Measurements from ENCODE around the gene GMEB1. TPM values are rescaled to one million over a fixed set of nuclear protein-coding genes. Genes with fewer than 3 reads are reported as not detected.

The GMEB1 gene
- total and polyA plus RNA-seq, 10 of the 15 experiments (the other 5 are each of a cell fraction or from before 2014, with no cell fraction given), result 4.9 to 17.6 (median 9.4) TPM

- TF ChIP-seq CTCF (IDR thresholded peaks at IDR 0.05 in 2 of 3, conservative IDR thresholded peaks at IDR 0.05 in 1 of 3; ENCODE audit: control insufficient read depth in 2 of 3, extremely low read depth in 1 of 3, insufficient read depth in 1 of 3, low read depth in 3 of 3, low read length in 3 of 3), result peak; percentile 83 to 89 (median 88)
- TF ChIP-seq JUNB (IDR thresholded peaks at IDR 0.05), result 0 out of 2 replicates have a peak, but pooled peaks have one; percentile 7
- no peak; the same call in 1 of the 2 replicates for TF ChIP-seq TCF7 (IDR thresholded peaks at IDR 0.05; ENCODE audit: borderline replicate concordance)
- TF ChIP-seq SUPT20H (IDR thresholded peaks at IDR 0.05; ENCODE audit: borderline replicate concordance, control insufficient read depth, low read depth, low read length), result no peak
- TF ChIP-seq HCFC1 (IDR thresholded peaks at IDR 0.05; ENCODE audit: low read length), result no peak; the same call in 1 of the 2 replicates
- TF ChIP-seq KLF5 (IDR thresholded peaks at IDR 0.05; ENCODE audit: partially characterized antibody), result peak; percentile 67
- no peak for TF ChIP-seq BCLAF1 (IDR thresholded peaks at IDR 0.05)
- TF ChIP-seq YY1 (IDR thresholded peaks at IDR 0.05; ENCODE audit: low read depth, low read length), result peak; percentile 31
- peak; percentile 85 for TF ChIP-seq MLLT1 (IDR thresholded peaks at IDR 0.05)
- peak; percentile 64; the same call in 1 of the 2 replicates for TF ChIP-seq STAT1 (conservative IDR thresholded peaks at IDR 0.05)
- peak; percentile 94 for TF ChIP-seq YBX1 (IDR thresholded peaks at IDR 0.05)
- TF ChIP-seq POU2F2 (IDR thresholded peaks at IDR 0.05; ENCODE audit: borderline replicate concordance, low read depth, low read length), result peak; percentile 54; the same call in 1 of the 3 replicates
- TF ChIP-seq USF2 (IDR thresholded peaks at IDR 0.05; ENCODE audit: borderline replicate concordance, low read depth, low read length), result no peak
- TF ChIP-seq SP1 (IDR thresholded peaks at IDR 0.05; ENCODE audit: low read depth, low read length), result no peak
- TF ChIP-seq RELB (IDR thresholded peaks at IDR 0.05; ENCODE audit: low read depth), result peak; percentile 82; the same call in 1 of the 2 replicates
- TF ChIP-seq RBBP5 (conservative IDR thresholded peaks at IDR 0.05), result no peak
- no peak for TF ChIP-seq CEBPB (IDR thresholded peaks at IDR 0.05; ENCODE audit: borderline replicate concordance in 1 of 2, low read depth in 2 of 2, low read length in 2 of 2)
- TF ChIP-seq RCOR1 (conservative IDR thresholded peaks at IDR 0.05; ENCODE audit: low read depth, low read length), result no peak; the same call in 1 of the 2 replicates
- TF ChIP-seq SMC3 (IDR thresholded peaks at IDR 0.05; ENCODE audit: borderline replicate concordance, low read length), result no peak; the same call in 1 of the 2 replicates
- TF ChIP-seq SIX5 (IDR thresholded peaks at IDR 0.05; ENCODE audit: low read depth, low read length, severe bottlenecking), result peak; percentile 30
Observed at GRCh38 chr1:28736450-28737306, 68.1 kb downstream of the GMEB1 start, which contains the start of gene YTHDF2 (continued).

Measured in GM12878 (cell line).